IMR-90 (cell line): ENCODE data around the gene UNC13A. TPM values are rescaled to one million over a fixed set of nuclear protein-coding genes. Genes with fewer than 3 reads are reported as not detected.

Experiments
- ATAC-seq: fragments of 200-7000 bp; cut with Tn5 transposase; 2 replicates; pipeline ENCODE4 v1.9.1; 2020; ENCODE audit warnings: low read depth, mild to moderate bottlenecking, moderate library complexity
- BruUV-seq: library from RNA; stranded (reverse); fragments of 400-500 nt; replicated peaks from 2 replicates; lab custom pipeline; 2021; lab: Mats Ljungman, UMichigan
- CTCF ChIA-PET: fragments of 300-600 bp; formaldehyde crosslinking; extraction: SDS; loops from one replicate; lab custom pipeline; 2021; ENCODE audit warnings: antibody characterized with exemption; lab: Yijun Ruan, JAX
- POLR2A ChIA-PET: fragments of 300-600 bp; sonication (Branson Sonifier 250); formaldehyde crosslinking; loops from one replicate; lab custom pipeline; 2022; ENCODE audit warnings: antibody characterized with exemption; ENCODE audit not compliant: unreplicated experiment; lab: Charles Lee
- DNase-seq: peaks from one replicate; pipeline ENCODE4 v3.0.0; 2013
- H2AFZ ChIP-seq: replicated peaks from 2 replicates; pipeline ENCODE3; 2013; ENCODE audit warnings: low read length, mild to moderate bottlenecking; ENCODE audit not compliant: poor library complexity
- H2AK5ac ChIP-seq: 2 replicates; pipeline ENCODE4 v1.6.1; 2013; ENCODE audit warnings: low read depth, low read length, inconsistent platforms
- H2AK9ac ChIP-seq: replicated peaks from 2 replicates; pipeline ENCODE3; 2013; ENCODE audit warnings: mild to moderate bottlenecking, low read depth, low read length, moderate library complexity; ENCODE audit not compliant: poor library complexity
- H2BK120ac ChIP-seq: 2 replicates; pipeline ENCODE4 v1.6.1; 2013; ENCODE audit warnings: low read depth, low read length, inconsistent platforms
- H2BK15ac ChIP-seq: 3 replicates; pipeline ENCODE4 v1.6.1; 2013; ENCODE audit warnings: low read depth, low read length, inconsistent platforms
- H2BK20ac ChIP-seq: 2 replicates; pipeline ENCODE4 v1.6.1; 2013; ENCODE audit warnings: low read depth, mild to moderate bottlenecking, inconsistent platforms, low read length, moderate library complexity
- H2BK5ac ChIP-seq: 2 replicates; pipeline ENCODE4 v1.6.1; 2013; ENCODE audit warnings: mild to moderate bottlenecking, low read depth, low read length, inconsistent platforms; ENCODE audit not compliant: poor library complexity, severe bottlenecking
- H3K14ac ChIP-seq: replicated peaks from 2 replicates; pipeline ENCODE4 v1.6.1; 2013; ENCODE audit warnings: low read depth, low read length, inconsistent platforms
- H3K18ac ChIP-seq: 2 replicates; pipeline ENCODE4 v1.6.1; 2013; ENCODE audit warnings: low read depth, low read length, control low read depth
- H3K23ac ChIP-seq: 2 replicates; pipeline ENCODE4 v1.6.1; 2013; ENCODE audit warnings: low read depth, low read length, inconsistent platforms
- H3K27ac ChIP-seq: 2 replicates; pipeline ENCODE4 v1.5.1; 2013; ENCODE audit warnings: mild to moderate bottlenecking, control low read depth, low read length; ENCODE audit not compliant: insufficient read depth
- H3K27me3 ChIP-seq: 2 replicates; pipeline ENCODE4 v1.6.1; 2013; ENCODE audit warnings: low read length; ENCODE audit not compliant: control insufficient read depth, insufficient read depth
- H3K36me3 ChIP-seq: 2 replicates; pipeline ENCODE4 v1.6.1; 2013; ENCODE audit warnings: low read length, mixed read lengths; ENCODE audit not compliant: control insufficient read depth, insufficient read depth
- H3K4ac ChIP-seq: 2 replicates; pipeline ENCODE4 v1.6.1; 2013; ENCODE audit warnings: low read depth, low read length, inconsistent platforms
- H3K4me1 ChIP-seq: 2 replicates; pipeline ENCODE4 v1.6.1; 2013; ENCODE audit warnings: low read length, mixed read lengths; ENCODE audit not compliant: control insufficient read depth, insufficient read depth
- H3K4me2 ChIP-seq: 2 replicates; pipeline ENCODE4 v1.6.1; 2013; ENCODE audit warnings: low read depth, mild to moderate bottlenecking, control low read depth, low read length, moderate library complexity
- H3K4me3 ChIP-seq: 2 replicates; pipeline ENCODE4 v1.5.1; 2013; ENCODE audit warnings: low read depth, mild to moderate bottlenecking, control low read depth, low read length, moderate library complexity; ENCODE audit not compliant: insufficient read depth
- H3K56ac ChIP-seq: 2 replicates; pipeline ENCODE4 v1.6.1; 2013; ENCODE audit warnings: low read length, inconsistent platforms; ENCODE audit not compliant: insufficient read depth; ENCODE audit errors: extremely low read depth
- H3K79me1 ChIP-seq, 2 experiments: 2 replicates each; pipeline ENCODE4 v1.6.1; 2013; ENCODE audit warnings: low read length in 2 of 2, inconsistent platforms in 1 of 2, low read depth in 1 of 2
- H3K9ac ChIP-seq: 2 replicates; pipeline ENCODE4 v1.6.1; 2013; ENCODE audit warnings: low read depth, low read length, control low read depth
- H3K9me1 ChIP-seq: 2 replicates; pipeline ENCODE4 v1.6.1; 2013; ENCODE audit warnings: low read length, inconsistent platforms; ENCODE audit not compliant: insufficient read depth
- H3K9me3 ChIP-seq: 2 replicates; pipeline ENCODE4 v1.6.1; 2013; ENCODE audit warnings: low read length; ENCODE audit not compliant: control insufficient read depth, insufficient read depth
- H4K20me1 ChIP-seq: 2 replicates; pipeline ENCODE4 v1.6.1; 2013; ENCODE audit warnings: low read length, inconsistent platforms; ENCODE audit not compliant: insufficient read depth
- H4K5ac ChIP-seq: 2 replicates; pipeline ENCODE4 v1.6.1; 2013; ENCODE audit warnings: mild to moderate bottlenecking, low read depth, low read length, control low read depth
- H4K8ac ChIP-seq, 2 experiments: 2 replicates each; pipeline ENCODE4 v1.6.1; 2013; ENCODE audit warnings: low read depth in 2 of 2, low read length in 2 of 2, control low read depth in 1 of 2, inconsistent platforms in 1 of 2
- H4K91ac ChIP-seq: 2 replicates; pipeline ENCODE4 v1.6.1; 2013; ENCODE audit warnings: low read depth, low read length, inconsistent platforms; ENCODE audit not compliant: insufficient read depth
- BHLHE40 ChIP-seq: fragments of 150-350 bp; IDR thresholded peaks from 2 replicates; pipeline ENCODE4 v1.6.1; 2016; ENCODE audit warnings: mild to moderate bottlenecking, low read depth, low read length
- CEBPB ChIP-seq: IDR thresholded peaks from 2 replicates; pipeline ENCODE4 v1.6.1; 2012; ENCODE audit warnings: low read depth, low read length, improper control_type of control experiment
- ELK1 ChIP-seq: fragments of 150-350 bp; IDR thresholded peaks from 2 replicates; pipeline ENCODE4 v1.6.1; 2016; ENCODE audit warnings: low read depth, mild to moderate bottlenecking, low read length, moderate library complexity, borderline replicate concordance
- FOS ChIP-seq: fragments of 150-350 bp; IDR thresholded peaks from 2 replicates; pipeline ENCODE4 v1.6.1; 2016; ENCODE audit warnings: low read depth, low read length
- MAFK ChIP-seq: IDR thresholded peaks from 2 replicates; pipeline ENCODE4 v1.6.1; 2012; ENCODE audit warnings: low read depth, low read length, improper control_type of control experiment
- MAZ ChIP-seq: IDR thresholded peaks from 2 replicates; pipeline ENCODE4 v1.6.1; 2012; ENCODE audit warnings: low read depth, mild to moderate bottlenecking, low read length, improper control_type of control experiment, moderate library complexity, borderline replicate concordance
- MXI1 ChIP-seq: IDR thresholded peaks from 2 replicates; pipeline ENCODE4 v1.6.1; 2012; ENCODE audit warnings: low read depth, mild to moderate bottlenecking, low read length, moderate library complexity, borderline replicate concordance
- NFE2L2 ChIP-seq: fragments of 150-350 bp; IDR thresholded peaks from 2 replicates; pipeline ENCODE4 v1.6.1; 2016; ENCODE audit warnings: low read depth, mild to moderate bottlenecking, low read length
- POLR2A ChIP-seq: IDR thresholded peaks from 2 replicates; pipeline ENCODE4 v1.6.1; 2012; ENCODE audit warnings: mild to moderate bottlenecking, low read depth, low read length
- RAD21 ChIP-seq: IDR thresholded peaks from 2 replicates; pipeline ENCODE4 v1.6.1; 2012; ENCODE audit warnings: low read length, improper control_type of control experiment
- RCOR1 ChIP-seq: IDR thresholded peaks from 2 replicates; pipeline ENCODE4 v1.6.1; 2012; ENCODE audit warnings: mild to moderate bottlenecking, low read length, improper control_type of control experiment; ENCODE audit not compliant: insufficient replicate concordance
- USF2 ChIP-seq: fragments of 150-350 bp; IDR thresholded peaks from 2 replicates; pipeline ENCODE4 v1.6.1; 2017; ENCODE audit warnings: mild to moderate bottlenecking, antibody characterized with exemption, low read length, low read depth
- WGBS, 2 experiments: methylation state at CpG; one replicate each; pipeline versions ENCODE4 v1.1.5 to v1.1.7; 2013; ENCODE audit warnings: missing lambda C conversion rate in 2 of 2; ENCODE audit not compliant: insufficient read length in 1 of 2; ENCODE audit errors: extremely low coverage in 2 of 2; 5-methylcytosine and 5-hydroxymethylcytosine counted together
- dilution Hi-C: fragments of 300-500 bp; cut with HindIII; formaldehyde crosslinking; loops from one replicate; pipeline ENCODE4 v1.14.3; 2018; ENCODE audit warnings: low sequenced_read_pairs; ENCODE audit not compliant: unreplicated experiment
- in situ Hi-C: fragments of 300-500 bp; cut with MboI; formaldehyde crosslinking; loops from 3 replicates; pipeline ENCODE4 v1.14.3; 2019; ENCODE audit warnings: low sequenced_read_pairs, inconsistent platforms, mixed read lengths
- intact Hi-C: fragments of 100-400 bp; cut with micrococcal nuclease; formaldehyde crosslinking; loops from 2 replicates; pipeline ENCODE4 v1.10.0; 2022
- polyA plus RNA-seq, 3 experiments: library from polyadenylated mRNA; depleted of rRNA; stranded (reverse); fragments of >200 nt; gene quantifications; 2 replicates each; pipeline ENCODE4 v1.2.3, GENCODE V29; 2012; ENCODE audit warnings: low replicate concordance in 1 of 3
- total RNA-seq: library from RNA; depleted of rRNA; stranded (reverse); fragments of >200 nt; gene quantifications from 2 replicates; pipeline ENCODE4 v1.2.3, GENCODE V29; 2012
- TF ChIP-seq, protein P1 (sequence below): conservative IDR thresholded peaks from 2 replicates; pipeline ENCODE4 v1.5.1; 2012; ENCODE audit warnings: mild to moderate bottlenecking, low read depth, low read length, improper control_type of control experiment

UNC13A gene
- total and polyA plus RNA-seq, 2 of the 4 experiments (the other 2 are of a cell fraction): 0.18 to 0.22 TPM

GRCh38 chr19:17618281-17618903 is 69.8 kb downstream of the UNC13A start:
- Histone ChIP-seq H2BK15ac (no peak overlapping the region), H2AK5ac (no peak overlapping the region), H3K9ac (no peak overlapping the region), H3K4ac (no peak overlapping the region), H2BK20ac (no peak overlapping the region), H3K4me3 (no peak overlapping the region), H3K9me1 (no peaks in the 10 kb centered on the region), H4K8ac (no peak overlapping the region), H3K36me3 (no peaks in the 10 kb centered on the region), H3K14ac (no peak overlapping the region), H4K20me1 (no peaks in the 10 kb centered on the region), H3K9me3 (peaks cover 5% of the 10 kb centered on the region), H3K4me2 (no peak overlapping the region), H2AFZ (no peak overlapping the region), H4K91ac (no peak overlapping the region), H3K4me1 (no peaks in the 10 kb centered on the region), H2BK120ac (no peak overlapping the region), H2BK5ac (no peak overlapping the region), H3K23ac (no peak overlapping the region), H2AK9ac (peak overlapping the region; percentile 73), H3K18ac (no peak overlapping the region), H3K56ac (no peak overlapping the region), H3K79me1 (no peaks in the 10 kb centered on the region), H3K27me3 (peaks cover 6% of the 10 kb centered on the region), H4K5ac (no peak overlapping the region), H3K27ac (no peak overlapping the region)
- TF ChIP-seq USF2 (no peak), RCOR1 (no peak), MAZ (no peak), MAFK (no peak), BHLHE40 (no peak), NFE2L2 (no peak), CEBPB (no peak), POLR2A (no peak), FOS (no peak), MXI1 (no peak), ELK1 (no peak), RAD21 (no peak)
- TF ChIP-seq, protein P1, sequence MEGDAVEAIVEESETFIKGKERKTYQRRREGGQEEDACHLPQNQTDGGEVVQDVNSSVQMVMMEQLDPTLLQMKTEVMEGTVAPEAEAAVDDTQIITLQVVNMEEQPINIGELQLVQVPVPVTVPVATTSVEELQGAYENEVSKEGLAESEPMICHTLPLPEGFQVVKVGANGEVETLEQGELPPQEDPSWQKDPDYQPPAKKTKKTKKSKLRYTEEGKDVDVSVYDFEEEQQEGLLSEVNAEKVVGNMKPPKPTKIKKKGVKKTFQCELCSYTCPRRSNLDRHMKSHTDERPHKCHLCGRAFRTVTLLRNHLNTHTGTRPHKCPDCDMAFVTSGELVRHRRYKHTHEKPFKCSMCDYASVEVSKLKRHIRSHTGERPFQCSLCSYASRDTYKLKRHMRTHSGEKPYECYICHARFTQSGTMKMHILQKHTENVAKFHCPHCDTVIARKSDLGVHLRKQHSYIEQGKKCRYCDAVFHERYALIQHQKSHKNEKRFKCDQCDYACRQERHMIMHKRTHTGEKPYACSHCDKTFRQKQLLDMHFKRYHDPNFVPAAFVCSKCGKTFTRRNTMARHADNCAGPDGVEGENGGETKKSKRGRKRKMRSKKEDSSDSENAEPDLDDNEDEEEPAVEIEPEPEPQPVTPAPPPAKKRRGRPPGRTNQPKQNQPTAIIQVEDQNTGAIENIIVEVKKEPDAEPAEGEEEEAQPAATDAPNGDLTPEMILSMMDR: no peak
- intact Hi-C loops (no loop called here), dilution Hi-C loops (no loop called here), in situ Hi-C loops (no loop called here)
- POLR2A ChIA-PET: no interaction called here
- CTCF ChIA-PET: no interaction called here
- no TSS peak for BruUV-seq
- no peak for DNase-seq
- WGBS, 2 experiments: 60% methylated on average over 1 of the region's 7 CpGs; no CpG with 5 or more reads in 1 of the 2 experiments
- ATAC-seq: no peak
